Measurements from ENCODE around the gene CALD1.

The CALD1 gene

GRCh38 chr7:134859783-134860182 lies 80.3 kb downstream of the CALD1 start:
- DNase-seq (ENCODE audit: low read depth in 3 of 3) = no peak

- DNase-seq (ENCODE audit: low read depth in 3 of 3) = peak in 2 of 3 experiments; percentile 10 to 12
These were observed 85.8 kb downstream of the CALD1 start for GRCh38 chr7:134865001-134865845.

- no peak for DNase-seq (ENCODE audit: low read depth in 3 of 3)
These were observed 87.2 kb downstream of the CALD1 start for GRCh38 chr7:134866617-134867016.

- DNase-seq (ENCODE audit: low read depth in 3 of 3) = no peak
These were observed 90.7 kb downstream of the CALD1 start for GRCh38 chr7:134870156-134870555.

- DNase-seq (ENCODE audit: low read depth in 3 of 3) = no peak
These were observed 91.3 kb downstream of the CALD1 start for GRCh38 chr7:134870781-134871180.

GRCh38 chr7:134873253-134873652 lies 93.8 kb downstream of the CALD1 start:
- no peak for DNase-seq (ENCODE audit: low read depth in 3 of 3)

- DNase-seq (ENCODE audit: low read depth in 3 of 3) = no peak
These were observed 95.0 kb downstream of the CALD1 start for GRCh38 chr7:134874407-134874806.

- DNase-seq (ENCODE audit: low read depth in 3 of 3) = no peak
These were observed 96.4 kb downstream of the CALD1 start for GRCh38 chr7:134875867-134876266.

GRCh38 chr7:134878746-134879357 lies 99.4 kb downstream of the CALD1 start:
- DNase-seq (ENCODE audit: low read depth in 3 of 3) = no peak

- no peak for DNase-seq (ENCODE audit: low read depth in 3 of 3)
These were observed 100.5 kb downstream of the CALD1 start for GRCh38 chr7:134879815-134880475.

- DNase-seq (ENCODE audit: low read depth in 3 of 3) = no peak
These were observed 103.0 kb downstream of the CALD1 start for GRCh38 chr7:134882481-134882880.

GRCh38 chr7:134885967-134886352 lies 106.5 kb downstream of the CALD1 start:
- no peak for DNase-seq (ENCODE audit: low read depth in 3 of 3)

GRCh38 chr7:134886353-134887057 lies 107.1 kb downstream of the CALD1 start:
- no peak for DNase-seq (ENCODE audit: low read depth in 3 of 3)

- no peak for DNase-seq (ENCODE audit: low read depth in 3 of 3)
These were observed 108.1 kb downstream of the CALD1 start for GRCh38 chr7:134887523-134887922.

GRCh38 chr7:134888141-134888740 lies 108.8 kb downstream of the CALD1 start:
- DNase-seq (ENCODE audit: low read depth in 3 of 3) = no peak

- no peak for DNase-seq (ENCODE audit: low read depth in 3 of 3)
These were observed 111.1 kb downstream of the CALD1 start for GRCh38 chr7:134890246-134891240.

GRCh38 chr7:134891262-134891695 lies 111.8 kb downstream of the CALD1 start:
- DNase-seq (ENCODE audit: low read depth in 3 of 3) = no peak

- DNase-seq (ENCODE audit: low read depth in 3 of 3) = no peak
These were observed 112.6 kb downstream of the CALD1 start for GRCh38 chr7:134891696-134892678.

- no peak for DNase-seq (ENCODE audit: low read depth in 3 of 3)
These were observed 113.5 kb downstream of the CALD1 start for GRCh38 chr7:134892963-134893362.

Data from stimulated activated CD4-positive, alpha-beta T cell treated with anti-CD3 and anti-CD28 coated beads, TNF-alpha, amount 100 ng/mL, for 24 hours (primary cell).